ENCODE measurements around the gene TRO.

The TRO gene

GRCh38 chrX:54894159-54894558 lies 26.5 kb upstream of the TRO start:
- TF ChIP-seq EZH2phosphoT487 (IDR thresholded peaks at IDR 0.05; ENCODE audit: low read length) (no peak), EZH2 (optimal IDR thresholded peaks at IDR 0.05; ENCODE audit: low read depth, low read length) (no peak)
- TF ChIP-seq, protein P1, sequence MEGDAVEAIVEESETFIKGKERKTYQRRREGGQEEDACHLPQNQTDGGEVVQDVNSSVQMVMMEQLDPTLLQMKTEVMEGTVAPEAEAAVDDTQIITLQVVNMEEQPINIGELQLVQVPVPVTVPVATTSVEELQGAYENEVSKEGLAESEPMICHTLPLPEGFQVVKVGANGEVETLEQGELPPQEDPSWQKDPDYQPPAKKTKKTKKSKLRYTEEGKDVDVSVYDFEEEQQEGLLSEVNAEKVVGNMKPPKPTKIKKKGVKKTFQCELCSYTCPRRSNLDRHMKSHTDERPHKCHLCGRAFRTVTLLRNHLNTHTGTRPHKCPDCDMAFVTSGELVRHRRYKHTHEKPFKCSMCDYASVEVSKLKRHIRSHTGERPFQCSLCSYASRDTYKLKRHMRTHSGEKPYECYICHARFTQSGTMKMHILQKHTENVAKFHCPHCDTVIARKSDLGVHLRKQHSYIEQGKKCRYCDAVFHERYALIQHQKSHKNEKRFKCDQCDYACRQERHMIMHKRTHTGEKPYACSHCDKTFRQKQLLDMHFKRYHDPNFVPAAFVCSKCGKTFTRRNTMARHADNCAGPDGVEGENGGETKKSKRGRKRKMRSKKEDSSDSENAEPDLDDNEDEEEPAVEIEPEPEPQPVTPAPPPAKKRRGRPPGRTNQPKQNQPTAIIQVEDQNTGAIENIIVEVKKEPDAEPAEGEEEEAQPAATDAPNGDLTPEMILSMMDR (IDR thresholded peaks at IDR 0.05; ENCODE audit: low read length): no peak
- DNase-seq: no peak
- H4K20me1 ChIP-seq (ENCODE audit: insufficient read depth, low read length): no peaks in the 10 kb centered on the region

GRCh38 chrX:54909941-54910340 lies 10.7 kb upstream of the TRO start:
- no peak for TF ChIP-seq EZH2 (optimal IDR thresholded peaks at IDR 0.05; ENCODE audit: low read depth, low read length)
- TF ChIP-seq EZH2phosphoT487 (IDR thresholded peaks at IDR 0.05; ENCODE audit: low read length): no peak
- Histone ChIP-seq H3K9ac (ENCODE audit: low read length) (no peak overlapping the region), H3K27me3 (replicated peaks; ENCODE audit: insufficient read depth, low read length) (no peaks in the 10 kb centered on the region), H3K4me3 (ENCODE audit: low read length) (no peak overlapping the region), H3K9me3 (replicated peaks; ENCODE audit: insufficient read depth, low read length) (no peaks in the 10 kb centered on the region), H3K9me2 (replicated peaks; ENCODE audit: insufficient read depth, low read length) (no peaks in the 10 kb centered on the region), H3K27ac (ENCODE audit: low read length) (no peak overlapping the region), H3K4me2 (ENCODE audit: low read depth, low read length) (no peak overlapping the region), H3K79me2 (ENCODE audit: low read length) (no peaks in the 10 kb centered on the region), H3K36me3 (replicated peaks; ENCODE audit: insufficient read depth, low read length) (no peaks in the 10 kb centered on the region), H2AFZ (ENCODE audit: low read length) (no peak overlapping the region), H3K4me1 (ENCODE audit: low read length) (no peaks in the 10 kb centered on the region), H3F3A (ENCODE audit: insufficient read depth, low read length) (no peaks in the 10 kb centered on the region), H4K20me1 (ENCODE audit: insufficient read depth, low read length) (no peaks in the 10 kb centered on the region)
- DNase-seq: no peak

More at GRCh38 chrX:54894159-54894558, 26.5 kb upstream of the TRO start:
- Histone ChIP-seq H3K79me2 (ENCODE audit: low read length) (no peaks in the 10 kb centered on the region), H3K9me3 (replicated peaks; ENCODE audit: insufficient read depth, low read length) (no peaks in the 10 kb centered on the region), H3K4me3 (ENCODE audit: low read length) (no peak overlapping the region), H3K27me3 (replicated peaks; ENCODE audit: insufficient read depth, low read length) (no peaks in the 10 kb centered on the region), H3K9me2 (replicated peaks; ENCODE audit: insufficient read depth, low read length) (no peaks in the 10 kb centered on the region), H3K4me2 (ENCODE audit: low read depth, low read length) (no peak overlapping the region), H3K9ac (ENCODE audit: low read length) (no peak overlapping the region), H3K27ac (ENCODE audit: low read length) (no peak overlapping the region), H3K4me1 (ENCODE audit: low read length) (no peaks in the 10 kb centered on the region), H2AFZ (ENCODE audit: low read length) (no peak overlapping the region), H3K36me3 (replicated peaks; ENCODE audit: insufficient read depth, low read length) (no peaks in the 10 kb centered on the region), H3F3A (ENCODE audit: insufficient read depth, low read length) (no peaks in the 10 kb centered on the region)

DNA sequence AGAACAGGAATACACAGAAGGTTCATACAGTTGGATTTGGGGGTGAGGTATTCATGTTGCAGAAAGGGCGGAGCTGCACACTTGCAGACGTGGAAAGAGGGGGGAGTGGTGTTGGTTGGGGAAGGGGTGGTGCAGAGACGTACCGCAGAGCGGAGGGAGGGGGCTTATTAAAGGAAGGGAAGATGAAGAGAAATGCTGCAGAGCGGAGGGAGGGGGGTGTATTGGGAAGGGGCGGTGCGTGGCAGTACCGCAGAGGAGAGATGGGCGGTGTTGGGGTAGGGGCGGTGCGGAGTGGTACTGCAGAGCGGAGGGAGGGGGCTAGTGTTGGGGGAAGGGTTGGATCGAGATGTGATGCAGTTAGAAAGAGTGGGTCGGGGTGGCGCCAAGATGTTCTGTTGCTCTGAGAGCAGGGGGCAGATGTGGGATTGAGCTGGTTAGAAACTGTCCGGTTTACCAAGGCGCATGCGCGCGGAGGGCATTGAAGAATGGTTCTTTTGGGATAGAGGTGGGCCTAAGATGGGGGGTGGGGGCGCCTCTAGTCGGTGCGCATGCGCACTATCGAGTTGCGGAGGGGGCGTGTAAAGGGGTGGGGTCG lies 900 bp downstream of the TRO start:
- DNase-seq: peak; percentile 60
- no peaks in the 10 kb centered on the region for H3K27me3 ChIP-seq (replicated peaks; ENCODE audit: insufficient read depth, low read length)
- peak overlapping the region; percentile 93 for H2AFZ ChIP-seq (ENCODE audit: low read length)
- H3K36me3 ChIP-seq (replicated peaks; ENCODE audit: insufficient read depth, low read length): no peaks in the 10 kb centered on the region
- H3F3A ChIP-seq (ENCODE audit: insufficient read depth, low read length): no peaks in the 10 kb centered on the region
- H3K4me3 ChIP-seq (ENCODE audit: low read length): peak overlapping the region; percentile 64
- no peaks in the 10 kb centered on the region for H3K4me1 ChIP-seq (ENCODE audit: low read length)
- no peaks in the 10 kb centered on the region for H4K20me1 ChIP-seq (ENCODE audit: insufficient read depth, low read length)
- H3K4me2 ChIP-seq (ENCODE audit: low read depth, low read length): peak overlapping the region; percentile 66
- no peak overlapping the region for H3K27ac ChIP-seq (ENCODE audit: low read length)
- H3K9ac ChIP-seq (ENCODE audit: low read length): no peak overlapping the region
- TF ChIP-seq EZH2phosphoT487 (IDR thresholded peaks at IDR 0.05; ENCODE audit: low read length) (no peak), EZH2 (optimal IDR thresholded peaks at IDR 0.05; ENCODE audit: low read depth, low read length) (no peak)
- TF ChIP-seq, protein P1 (IDR thresholded peaks at IDR 0.05; ENCODE audit: low read length): no peak
- no peaks in the 10 kb centered on the region for H3K9me3 ChIP-seq (replicated peaks; ENCODE audit: insufficient read depth, low read length)
- H3K79me2 ChIP-seq (ENCODE audit: low read length): no peaks in the 10 kb centered on the region
- no peaks in the 10 kb centered on the region for H3K9me2 ChIP-seq (replicated peaks; ENCODE audit: insufficient read depth, low read length)

DNA sequence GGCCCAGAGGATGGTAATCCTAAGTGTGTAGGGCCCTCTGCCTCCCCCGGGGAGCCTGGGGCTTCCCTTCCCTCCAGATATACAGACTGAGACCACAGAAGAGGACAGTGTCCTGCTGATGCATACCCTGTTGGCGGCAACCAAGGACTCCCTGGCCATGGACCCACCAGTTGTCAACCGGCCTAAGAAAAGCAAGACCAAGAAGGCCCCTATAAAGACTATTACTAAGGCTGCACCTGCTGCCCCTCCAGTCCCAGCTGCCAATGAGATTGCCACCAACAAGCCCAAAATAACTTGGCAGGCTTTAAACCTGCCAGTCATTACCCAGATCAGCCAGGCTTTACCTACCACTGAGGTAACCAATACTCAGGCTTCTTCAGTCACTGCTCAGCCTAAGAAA lies 1.9 kb downstream of the TRO start:
- Histone ChIP-seq H3K27me3 (replicated peaks; ENCODE audit: insufficient read depth, low read length) (no peaks in the 10 kb centered on the region), H3K4me1 (ENCODE audit: low read length) (peaks cover 3% of the 10 kb centered on the region; the same call in 1 of the 2 replicates), H3K4me3 (ENCODE audit: low read length) (no peak overlapping the region), H3K27ac (ENCODE audit: low read length) (no peak overlapping the region), H4K20me1 (ENCODE audit: insufficient read depth, low read length) (no peaks in the 10 kb centered on the region), H3F3A (ENCODE audit: insufficient read depth, low read length) (no peaks in the 10 kb centered on the region), H2AFZ (ENCODE audit: low read length) (peak overlapping the region; percentile 93), H3K9me3 (replicated peaks; ENCODE audit: insufficient read depth, low read length) (no peaks in the 10 kb centered on the region), H3K4me2 (ENCODE audit: low read depth, low read length) (no peak overlapping the region), H3K79me2 (ENCODE audit: low read length) (no peaks in the 10 kb centered on the region), H3K9me2 (replicated peaks; ENCODE audit: insufficient read depth, low read length) (no peaks in the 10 kb centered on the region), H3K36me3 (replicated peaks; ENCODE audit: insufficient read depth, low read length) (no peaks in the 10 kb centered on the region), H3K9ac (ENCODE audit: low read length) (no peak overlapping the region)
- TF ChIP-seq, protein P1 (IDR thresholded peaks at IDR 0.05; ENCODE audit: low read length): no peak
- no peak for TF ChIP-seq EZH2phosphoT487 (IDR thresholded peaks at IDR 0.05; ENCODE audit: low read length)
- TF ChIP-seq EZH2 (optimal IDR thresholded peaks at IDR 0.05; ENCODE audit: low read depth, low read length): no peak
- no peak for DNase-seq

Data from MM.1S (cell line).